ENCODE measurements around the gene NEUROD2. TPM values are rescaled to one million over a fixed set of nuclear protein-coding genes. Genes with fewer than 3 reads are reported as not detected.

NEUROD2 gene
- total RNA-seq, 1 experiment from 2014 or later, result not detected

DNA sequence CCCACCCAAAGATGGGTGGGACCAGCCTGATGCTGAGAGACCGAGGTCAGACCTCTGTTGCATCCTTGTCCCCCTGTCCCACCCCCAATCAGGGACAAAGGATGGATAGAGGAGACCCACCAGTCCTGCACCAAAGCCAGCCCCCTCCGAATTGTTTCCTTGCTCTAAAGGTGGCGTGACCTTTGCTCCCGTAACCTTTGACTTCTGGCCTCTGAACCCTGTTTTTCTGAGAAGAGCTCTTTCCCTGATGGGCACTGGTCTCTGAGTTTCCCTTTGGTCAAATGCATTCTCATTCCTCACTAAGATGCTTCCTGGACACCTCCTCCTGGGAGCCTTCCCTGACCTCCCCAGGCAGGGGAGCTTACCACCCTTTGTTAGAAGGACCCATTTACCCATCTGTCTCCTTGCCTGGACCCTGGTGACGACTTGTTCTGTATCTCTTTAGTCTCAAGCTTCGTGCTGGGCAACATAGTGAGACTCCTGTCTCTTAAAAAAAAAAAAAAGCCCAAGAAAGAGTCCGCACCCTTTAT is 5.3 kb upstream of the NEUROD2 start:
- no peak overlapping the region for H3K27ac ChIP-seq (ENCODE audit: low read length)
- in situ Hi-C loops (cut with HindIII; ENCODE audit: low pct_unique_long_range_greater_than_20kb, low sequenced_read_pairs), result no loop called here
- DNase-seq (ENCODE audit: low read depth, low spot score) (no peak), ATAC-seq (no peak)
- no peaks in the 10 kb centered on the region for H3K36me3 ChIP-seq (ENCODE audit: control insufficient read depth, insufficient read depth, low read length)
- ChIA-PET CTCF (interaction anchor here (0.6 kb wide), 1 partner anchor 15 kb away, joined by 4 read pairs; no protein-coding TSS in a partner anchor), POLR2A (interaction anchor here (0.6 kb wide), 2 partner anchors 47 to 1942 kb away, joined by 3 to 4 read pairs; no protein-coding TSS in a partner anchor)
- H3K4me1 ChIP-seq (ENCODE audit: control insufficient read depth, insufficient read depth, low read length), result no peaks in the 10 kb centered on the region
- no peak overlapping the region for H3K4me3 ChIP-seq (ENCODE audit: low read depth in 2 of 2, low read length in 2 of 2)
- H3K27me3 ChIP-seq (ENCODE audit: control insufficient read depth, insufficient read depth, low read length), result no peaks in the 10 kb centered on the region; the same call in 1 of the 2 replicates
- intact Hi-C loops (cut with micrococcal nuclease; ENCODE audit: unreplicated experiment), result no loop called here
- BruUV-seq (replicated peaks), result no TSS peak
- TF ChIP-seq POLR2AphosphoS5 (IDR thresholded peaks at IDR 0.05; ENCODE audit: low read depth, low read length) (no peak), SIN3A (IDR thresholded peaks at IDR 0.05; ENCODE audit: borderline replicate concordance, insufficient read depth, low read depth, low read length) (no peak), TCF7L2 (IDR thresholded peaks at IDR 0.05; ENCODE audit: low read depth, low read length) (no peak)
- TF ChIP-seq, protein P1, sequence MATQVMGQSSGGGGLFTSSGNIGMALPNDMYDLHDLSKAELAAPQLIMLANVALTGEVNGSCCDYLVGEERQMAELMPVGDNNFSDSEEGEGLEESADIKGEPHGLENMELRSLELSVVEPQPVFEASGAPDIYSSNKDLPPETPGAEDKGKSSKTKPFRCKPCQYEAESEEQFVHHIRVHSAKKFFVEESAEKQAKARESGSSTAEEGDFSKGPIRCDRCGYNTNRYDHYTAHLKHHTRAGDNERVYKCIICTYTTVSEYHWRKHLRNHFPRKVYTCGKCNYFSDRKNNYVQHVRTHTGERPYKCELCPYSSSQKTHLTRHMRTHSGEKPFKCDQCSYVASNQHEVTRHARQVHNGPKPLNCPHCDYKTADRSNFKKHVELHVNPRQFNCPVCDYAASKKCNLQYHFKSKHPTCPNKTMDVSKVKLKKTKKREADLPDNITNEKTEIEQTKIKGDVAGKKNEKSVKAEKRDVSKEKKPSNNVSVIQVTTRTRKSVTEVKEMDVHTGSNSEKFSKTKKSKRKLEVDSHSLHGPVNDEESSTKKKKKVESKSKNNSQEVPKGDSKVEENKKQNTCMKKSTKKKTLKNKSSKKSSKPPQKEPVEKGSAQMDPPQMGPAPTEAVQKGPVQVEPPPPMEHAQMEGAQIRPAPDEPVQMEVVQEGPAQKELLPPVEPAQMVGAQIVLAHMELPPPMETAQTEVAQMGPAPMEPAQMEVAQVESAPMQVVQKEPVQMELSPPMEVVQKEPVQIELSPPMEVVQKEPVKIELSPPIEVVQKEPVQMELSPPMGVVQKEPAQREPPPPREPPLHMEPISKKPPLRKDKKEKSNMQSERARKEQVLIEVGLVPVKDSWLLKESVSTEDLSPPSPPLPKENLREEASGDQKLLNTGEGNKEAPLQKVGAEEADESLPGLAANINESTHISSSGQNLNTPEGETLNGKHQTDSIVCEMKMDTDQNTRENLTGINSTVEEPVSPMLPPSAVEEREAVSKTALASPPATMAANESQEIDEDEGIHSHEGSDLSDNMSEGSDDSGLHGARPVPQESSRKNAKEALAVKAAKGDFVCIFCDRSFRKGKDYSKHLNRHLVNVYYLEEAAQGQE (IDR thresholded peaks at IDR 0.05; ENCODE audit: insufficient read depth in 1 of 2, low read depth in 2 of 2, low read length in 1 of 2), result no peak
- TF ChIP-seq, protein P2, sequence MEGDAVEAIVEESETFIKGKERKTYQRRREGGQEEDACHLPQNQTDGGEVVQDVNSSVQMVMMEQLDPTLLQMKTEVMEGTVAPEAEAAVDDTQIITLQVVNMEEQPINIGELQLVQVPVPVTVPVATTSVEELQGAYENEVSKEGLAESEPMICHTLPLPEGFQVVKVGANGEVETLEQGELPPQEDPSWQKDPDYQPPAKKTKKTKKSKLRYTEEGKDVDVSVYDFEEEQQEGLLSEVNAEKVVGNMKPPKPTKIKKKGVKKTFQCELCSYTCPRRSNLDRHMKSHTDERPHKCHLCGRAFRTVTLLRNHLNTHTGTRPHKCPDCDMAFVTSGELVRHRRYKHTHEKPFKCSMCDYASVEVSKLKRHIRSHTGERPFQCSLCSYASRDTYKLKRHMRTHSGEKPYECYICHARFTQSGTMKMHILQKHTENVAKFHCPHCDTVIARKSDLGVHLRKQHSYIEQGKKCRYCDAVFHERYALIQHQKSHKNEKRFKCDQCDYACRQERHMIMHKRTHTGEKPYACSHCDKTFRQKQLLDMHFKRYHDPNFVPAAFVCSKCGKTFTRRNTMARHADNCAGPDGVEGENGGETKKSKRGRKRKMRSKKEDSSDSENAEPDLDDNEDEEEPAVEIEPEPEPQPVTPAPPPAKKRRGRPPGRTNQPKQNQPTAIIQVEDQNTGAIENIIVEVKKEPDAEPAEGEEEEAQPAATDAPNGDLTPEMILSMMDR (IDR thresholded peaks at IDR 0.05), result no peak
- H3K9me3 ChIP-seq (ENCODE audit: control insufficient read depth, insufficient read depth, low read depth, low read length), result no peaks in the 10 kb centered on the region

DNA sequence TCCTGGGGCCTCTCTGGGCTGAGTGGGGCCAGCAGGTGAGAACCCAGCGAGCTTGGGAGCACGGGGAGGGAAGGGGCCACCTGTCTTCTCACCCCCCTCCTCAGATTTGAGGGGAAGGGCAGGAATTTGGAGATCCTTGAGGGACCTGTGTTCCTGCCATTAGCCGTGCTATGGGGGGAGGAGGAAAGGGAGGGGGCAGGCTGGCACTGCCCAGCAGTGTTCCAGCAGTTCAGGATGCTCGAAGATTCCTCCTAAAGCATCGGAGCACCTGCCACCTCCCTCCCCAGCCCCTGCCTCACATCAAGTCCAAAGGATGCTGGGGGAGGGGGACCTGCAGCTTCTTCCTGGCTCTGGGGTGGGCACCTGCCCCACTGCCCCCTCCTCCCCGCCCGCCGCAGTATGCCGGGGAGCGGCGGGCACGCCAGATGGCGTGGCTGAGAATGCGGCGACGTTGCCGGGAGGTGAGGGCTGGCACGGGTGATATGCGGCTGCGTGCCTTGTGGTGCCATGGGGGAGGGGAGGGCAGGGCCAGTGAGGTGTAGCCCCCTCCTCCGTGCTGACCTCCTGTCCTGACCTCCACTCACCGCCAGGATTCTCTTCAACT is 4.7 kb upstream of the NEUROD2 start:
- ChIA-PET CTCF (interaction anchor here (0.6 kb wide), 1 partner anchor 16 kb away, joined by 4 read pairs; no protein-coding TSS in a partner anchor), POLR2A (interaction anchor here (0.6 kb wide), 1 partner anchor 48 kb away, joined by 4 read pairs; no protein-coding TSS in a partner anchor)
- Histone ChIP-seq H3K36me3 (ENCODE audit: control insufficient read depth, insufficient read depth, low read length) (no peaks in the 10 kb centered on the region), H3K9me3 (ENCODE audit: control insufficient read depth, insufficient read depth, low read depth, low read length) (no peaks in the 10 kb centered on the region), H3K27me3 (ENCODE audit: control insufficient read depth, insufficient read depth, low read length) (no peaks in the 10 kb centered on the region; the same call in 1 of the 2 replicates), H3K4me3 (ENCODE audit: low read depth in 2 of 2, low read length in 2 of 2) (no peak overlapping the region), H3K27ac (ENCODE audit: low read length) (no peak overlapping the region), H3K4me1 (ENCODE audit: control insufficient read depth, insufficient read depth, low read length) (no peaks in the 10 kb centered on the region)
- TF ChIP-seq TCF7L2 (IDR thresholded peaks at IDR 0.05; ENCODE audit: low read depth, low read length), result no peak
- TF ChIP-seq POLR2AphosphoS5 (IDR thresholded peaks at IDR 0.05; ENCODE audit: low read depth, low read length), result no peak
- TF ChIP-seq SIN3A (IDR thresholded peaks at IDR 0.05; ENCODE audit: borderline replicate concordance, insufficient read depth, low read depth, low read length), result no peak
- TF ChIP-seq, protein P1 (IDR thresholded peaks at IDR 0.05; ENCODE audit: insufficient read depth in 1 of 2, low read depth in 2 of 2, low read length in 1 of 2), result no peak
- TF ChIP-seq, protein P2 (IDR thresholded peaks at IDR 0.05), result no peak
- ATAC-seq, result no peak
- in situ Hi-C loops (cut with HindIII; ENCODE audit: low pct_unique_long_range_greater_than_20kb, low sequenced_read_pairs) (no loop called here), intact Hi-C loops (cut with micrococcal nuclease; ENCODE audit: unreplicated experiment) (no loop called here)
- DNase-seq (ENCODE audit: low read depth, low spot score), result no peak
- BruUV-seq (replicated peaks), result no TSS peak
